PC-9 (cell line): Measurements from ENCODE around the gene SLC35G6. TPM values are rescaled to one million over a fixed set of nuclear protein-coding genes. Genes with fewer than 3 reads are reported as not detected.
"Not testable (repeated sequence)": the region's sequence is repeated elsewhere in the genome, so short reads cannot be mapped to it uniquely, and the experiment has no call there.

Experiments
- BruUV-seq: library from RNA; stranded (reverse); fragments of 400-500 nt; replicated peaks from 2 replicates; lab custom pipeline; 2021; lab: Mats Ljungman, UMichigan
- CTCF ChIA-PET: fragments of 300-600 bp; sonication (Branson Sonifier 250); formaldehyde crosslinking; loops from one replicate; lab custom pipeline; 2022; ENCODE audit warnings: antibody characterized with exemption; lab: Charles Lee
- POLR2A ChIA-PET: fragments of 300-600 bp; sonication (Branson Sonifier 250); formaldehyde crosslinking; loops from one replicate; lab custom pipeline; 2022; ENCODE audit warnings: antibody characterized with exemption; ENCODE audit not compliant: unreplicated experiment; lab: Charles Lee
- DNase-seq, 2 experiments: peaks; one replicate each; pipeline versions ENCODE4 v3.0.0 to v3.0.0-alpha.2; 2015 to 2022; ENCODE audit warnings: mixed read lengths in 1 of 2
- H2AFZ ChIP-seq: fragments of 200-600 bp; sonication (generic); 2 replicates; pipeline ENCODE4 v1.8.1; 2017; ENCODE audit warnings: antibody characterized with exemption
- H3F3A ChIP-seq: fragments of 200-600 bp; sonication (generic); 2 replicates; pipeline ENCODE4 v1.8.1; 2017; ENCODE audit warnings: antibody characterized with exemption, mild to moderate bottlenecking, low read depth; ENCODE audit not compliant: insufficient read depth
- H3K27ac ChIP-seq: fragments of 200-600 bp; sonication (generic); 2 replicates; pipeline ENCODE4 v1.6.1; 2016; ENCODE audit warnings: mixed run types
- H3K27me3 ChIP-seq: fragments of 200-600 bp; sonication (generic); 2 replicates; pipeline ENCODE4 v1.6.1; 2016; ENCODE audit warnings: low read depth, mixed run types; ENCODE audit not compliant: insufficient read depth
- H3K36me3 ChIP-seq: fragments of 200-600 bp; sonication (generic); 2 replicates; pipeline ENCODE4 v1.6.1; 2016; ENCODE audit warnings: low read depth, mixed run types
- H3K4me1 ChIP-seq: fragments of 200-600 bp; sonication (generic); replicated peaks from 2 replicates; pipeline ENCODE4 v1.6.1; 2016; ENCODE audit warnings: mixed run types; ENCODE audit not compliant: insufficient read depth
- H3K4me2 ChIP-seq: fragments of 200-600 bp; sonication (generic); 2 replicates; pipeline ENCODE4 v1.6.1; 2017; ENCODE audit warnings: mixed run types
- H3K4me3 ChIP-seq: fragments of 200-600 bp; sonication (generic); 2 replicates; pipeline ENCODE4 v1.6.1; 2016; ENCODE audit warnings: mixed run types
- H3K79me2 ChIP-seq: fragments of 200-600 bp; sonication (generic); 2 replicates; pipeline ENCODE4 v1.6.1; 2017; ENCODE audit warnings: low read depth, mixed run types
- H3K9me2 ChIP-seq: fragments of 200-600 bp; sonication (generic); 2 replicates; pipeline ENCODE4 v1.8.1; 2017; ENCODE audit warnings: mild to moderate bottlenecking; ENCODE audit not compliant: insufficient read depth
- H3K9me3 ChIP-seq: fragments of 200-600 bp; sonication (generic); 2 replicates; pipeline ENCODE4 v1.8.1; 2016; ENCODE audit warnings: low read depth; ENCODE audit not compliant: insufficient read depth
- H4K20me1 ChIP-seq: fragments of 200-600 bp; sonication (generic); 2 replicates; pipeline ENCODE4 v1.8.1; 2017; ENCODE audit not compliant: insufficient read depth
- EZH2 ChIP-seq: fragments of 200-600 bp; sonication (generic); IDR thresholded peaks from 2 replicates; pipeline ENCODE4 v1.8.0; 2017; ENCODE audit warnings: antibody characterized with exemption, low read depth
- intact Hi-C: fragments of 100-400 bp; cut with micrococcal nuclease; formaldehyde crosslinking; loops from one replicate; pipeline ENCODE4 v1.10.0; 2022; ENCODE audit not compliant: unreplicated experiment
- total RNA-seq: library from RNA; stranded (reverse); gene quantifications from 2 replicates; pipeline ENCODE4 v1.2.3, GENCODE V29; 2021
- TF ChIP-seq, protein P1 (sequence below): fragments of 200-600 bp; sonication (generic); conservative IDR thresholded peaks from 2 replicates; pipeline ENCODE4 v1.6.1; 2017; ENCODE audit warnings: mixed run types, antibody characterized with exemption, mild to moderate bottlenecking, moderate library complexity

The SLC35G6 gene
- total RNA-seq, 1 experiment from 2014 or later, result not detected

DNA sequence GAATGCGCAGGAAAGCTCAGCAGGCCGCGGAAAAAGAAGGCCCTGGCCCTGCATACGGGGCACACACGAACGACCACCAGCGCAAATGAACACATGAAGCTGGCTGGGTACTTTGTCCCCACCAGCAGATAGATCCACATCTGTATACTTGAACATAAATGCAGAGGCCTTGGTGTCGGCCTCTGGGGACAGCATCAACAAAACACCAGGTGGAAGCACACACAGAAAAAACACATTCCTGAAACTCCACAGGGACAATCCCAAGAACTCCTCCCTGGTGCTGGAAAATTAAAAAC is 1.2 kb upstream of the SLC35G6 start:
- Histone ChIP-seq H3K27me3 (no peaks in the 10 kb centered on the region), H3K4me1 (peaks cover 32% of the 10 kb centered on the region), H3K9me2 (no peaks in the 10 kb centered on the region), H3K36me3 (no peaks in the 10 kb centered on the region), H3K9me3 (no peaks in the 10 kb centered on the region), H3K79me2 (peaks cover 49% of the 10 kb centered on the region), H3K27ac (peak overlapping the region; percentile 37), H3F3A (peaks cover 9% of the 10 kb centered on the region; the same call in 1 of the 2 replicates), H3K4me2 (peak overlapping the region; percentile 84), H2AFZ (peak overlapping the region; percentile 83), H3K4me3 (peak overlapping the region; percentile 76), H4K20me1 (no peaks in the 10 kb centered on the region)
- POLR2A ChIA-PET, result interaction anchor here (0.5 to 1.1 kb wide), 3 partner anchors 35 to 131 kb away, joined by 3 to 26 read pairs (median 5); no protein-coding TSS in a partner anchor
- BruUV-seq, result no TSS peak
- TF ChIP-seq, protein P1, sequence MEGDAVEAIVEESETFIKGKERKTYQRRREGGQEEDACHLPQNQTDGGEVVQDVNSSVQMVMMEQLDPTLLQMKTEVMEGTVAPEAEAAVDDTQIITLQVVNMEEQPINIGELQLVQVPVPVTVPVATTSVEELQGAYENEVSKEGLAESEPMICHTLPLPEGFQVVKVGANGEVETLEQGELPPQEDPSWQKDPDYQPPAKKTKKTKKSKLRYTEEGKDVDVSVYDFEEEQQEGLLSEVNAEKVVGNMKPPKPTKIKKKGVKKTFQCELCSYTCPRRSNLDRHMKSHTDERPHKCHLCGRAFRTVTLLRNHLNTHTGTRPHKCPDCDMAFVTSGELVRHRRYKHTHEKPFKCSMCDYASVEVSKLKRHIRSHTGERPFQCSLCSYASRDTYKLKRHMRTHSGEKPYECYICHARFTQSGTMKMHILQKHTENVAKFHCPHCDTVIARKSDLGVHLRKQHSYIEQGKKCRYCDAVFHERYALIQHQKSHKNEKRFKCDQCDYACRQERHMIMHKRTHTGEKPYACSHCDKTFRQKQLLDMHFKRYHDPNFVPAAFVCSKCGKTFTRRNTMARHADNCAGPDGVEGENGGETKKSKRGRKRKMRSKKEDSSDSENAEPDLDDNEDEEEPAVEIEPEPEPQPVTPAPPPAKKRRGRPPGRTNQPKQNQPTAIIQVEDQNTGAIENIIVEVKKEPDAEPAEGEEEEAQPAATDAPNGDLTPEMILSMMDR, result no peak
- TF ChIP-seq EZH2, result no peak
- CTCF ChIA-PET, result interaction anchor here (0.7 kb wide), 1 partner anchor 79 kb away, joined by 10 read pairs; no protein-coding TSS in a partner anchor
- no peak for DNase-seq
- intact Hi-C loops, result loop anchor here (5.0 kb wide), 1 partner anchor 218 kb away; the partner anchor contains the start of gene CLDN7

DNA sequence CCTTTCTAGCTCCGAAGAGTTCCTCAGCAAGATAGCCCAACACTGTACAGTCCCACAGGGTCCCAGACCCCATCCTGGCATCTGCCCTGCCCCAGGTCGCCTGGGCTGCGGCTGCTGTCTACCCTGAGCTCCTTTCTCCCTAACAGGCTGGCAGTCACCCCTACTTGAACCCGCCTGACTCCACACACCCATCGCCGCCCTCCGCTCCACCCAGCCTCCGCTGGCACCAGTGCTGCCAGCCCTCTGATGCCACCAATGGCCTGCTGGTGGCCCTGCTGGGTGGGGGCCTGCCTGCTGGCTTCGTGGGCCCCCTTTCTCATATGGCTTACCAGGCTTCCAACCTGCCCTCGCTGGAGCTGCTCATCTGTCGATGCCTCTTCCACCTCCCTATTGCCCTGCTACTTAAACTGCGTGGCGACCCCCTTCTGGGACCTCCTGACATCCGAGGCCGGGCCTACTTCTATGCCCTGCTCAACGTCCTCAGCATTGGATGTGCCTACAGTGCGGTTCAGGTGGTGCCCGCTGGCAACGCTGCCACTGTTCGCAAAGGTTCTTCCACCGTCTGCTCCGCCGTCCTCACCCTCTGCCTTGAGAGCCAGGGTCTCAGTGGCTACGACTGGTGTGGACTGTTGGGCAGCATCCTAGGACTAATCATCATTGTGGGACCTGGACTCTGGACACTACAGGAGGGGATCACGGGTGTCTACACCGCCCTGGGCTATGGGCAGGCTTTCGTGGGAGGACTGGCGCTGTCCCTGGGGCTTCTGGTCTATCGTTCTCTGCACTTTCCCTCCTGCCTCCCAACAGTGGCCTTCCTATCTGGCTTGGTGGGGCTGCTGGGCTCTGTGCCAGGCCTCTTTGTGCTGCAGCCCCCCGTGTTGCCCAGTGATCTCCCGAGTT is 846 bp downstream of the SLC35G6 start:
- H3K4me2 ChIP-seq, BruUV-seq, CTCF ChIA-PET, DNase-seq, H2AFZ ChIP-seq, H3K36me3 ChIP-seq, H3K27ac ChIP-seq, H3F3A ChIP-seq, H3K9me3 ChIP-seq, H3K27me3 ChIP-seq, H3K9me2 ChIP-seq, H3K4me3 ChIP-seq, H4K20me1 ChIP-seq, POLR2A ChIA-PET: not testable (repeated sequence)
- H3K4me1 ChIP-seq, result peaks cover 30% of the 10 kb centered on the region
- intact Hi-C loops, result loop anchor here (5.0 kb wide), 1 partner anchor 220 kb away; the partner anchor contains the start of gene CLDN7
- H3K79me2 ChIP-seq, result peaks cover 49% of the 10 kb centered on the region

DNA sequence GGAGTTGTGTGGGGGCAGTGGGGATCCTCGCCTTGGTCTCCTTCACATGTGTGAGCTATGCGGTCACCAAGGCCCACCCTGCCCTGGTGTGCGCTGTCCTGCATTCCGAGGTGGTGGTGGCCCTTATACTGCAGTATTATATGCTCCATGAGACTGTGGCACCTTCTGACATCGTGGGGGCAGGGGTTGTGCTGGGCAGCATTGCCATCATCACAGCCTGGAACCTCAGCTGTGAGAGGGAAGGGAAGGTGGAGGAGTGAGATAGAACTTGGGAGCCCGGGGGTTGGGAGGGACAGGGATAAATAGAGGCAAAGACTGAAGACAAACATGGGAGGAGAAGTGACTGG is 1.5 kb downstream of the SLC35G6 start:
- intact Hi-C loops, result loop anchor here (5.0 kb wide), 1 partner anchor 220 kb away; the partner anchor contains the start of gene CLDN7
- POLR2A ChIA-PET, H3K9me3 ChIP-seq, H3K27ac ChIP-seq, DNase-seq, H3F3A ChIP-seq, H3K9me2 ChIP-seq, CTCF ChIA-PET, H2AFZ ChIP-seq, H3K36me3 ChIP-seq, H3K27me3 ChIP-seq, BruUV-seq, H4K20me1 ChIP-seq: not testable (repeated sequence)
- Histone ChIP-seq H3K4me2 (peak overlapping the region; percentile 88), H3K4me3 (peak overlapping the region; percentile 88; the same call in 1 of the 2 replicates), H3K79me2 (peaks cover 49% of the 10 kb centered on the region), H3K4me1 (peaks cover 24% of the 10 kb centered on the region)
